ENCODE measurements around the gene CDC6.

DNA sequence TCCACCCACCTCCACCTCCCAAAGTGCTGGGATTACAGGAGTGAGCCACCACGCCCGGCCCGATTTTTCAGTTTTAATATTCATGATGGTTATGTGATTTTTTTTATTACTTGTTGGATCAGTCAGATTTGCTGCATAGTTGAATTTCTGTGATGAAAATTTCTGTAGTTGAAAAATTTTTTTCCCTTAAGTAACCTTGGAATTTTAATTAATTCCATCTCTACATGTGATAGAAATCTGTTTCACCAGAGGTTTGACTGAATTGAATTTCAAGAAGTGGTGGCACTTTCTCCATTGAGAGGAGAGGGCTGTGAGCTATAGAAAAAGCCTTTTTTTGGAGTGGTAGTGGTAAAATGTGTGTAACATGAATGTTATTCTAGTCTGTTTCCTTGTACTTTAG, 43.9 kb upstream of the CDC6 start:
- TF ChIP-seq POLR2AphosphoS5 (IDR thresholded peaks at IDR 0.05; ENCODE audit: low read depth, low read length) (no peak), POLR2A (IDR thresholded peaks at IDR 0.05; ENCODE audit: low read depth, low read length) (no peak)
